GM12878 (cell line): Measurements from ENCODE around the gene GTF2F2. TPM values are rescaled to one million over a fixed set of nuclear protein-coding genes. Genes with fewer than 3 reads are reported as not detected.

Source experiments
- ATAC-seq: fragments of 200-7000 bp; cut with Tn5 transposase; 3 replicates; pipeline ENCODE4 v1.9.1; 2020; ENCODE audit warnings: mild to moderate bottlenecking, moderate library complexity
- BruUV-seq: library from RNA; stranded (reverse); fragments of 400-500 nt; replicated peaks from 2 replicates; lab custom pipeline; 2021; lab: Mats Ljungman, UMichigan
- CTCF ChIA-PET: fragments of 300-600 bp; sonication (Branson Sonifier 250); formaldehyde crosslinking; extraction: SDS; loops from one replicate; lab custom pipeline; 2021; ENCODE audit warnings: inconsistent platforms; lab: Yijun Ruan, JAX
- POLR2A ChIA-PET: fragments of 350-600 bp; formaldehyde crosslinking; extraction: SDS; loops from one replicate; lab custom pipeline; 2021; ENCODE audit warnings: inconsistent platforms; lab: Charles Lee
- RAD21 ChIA-PET: fragments of 300-600 bp; sonication (Branson Sonifier 250); formaldehyde crosslinking; loops from one replicate; lab custom pipeline; 2023; ENCODE audit warnings: antibody characterized with exemption; ENCODE audit not compliant: unreplicated experiment; lab: Charles Lee
- SMC1A ChIA-PET: fragments of 300-600 bp; sonication (Branson Sonifier 250); formaldehyde crosslinking; loops from one replicate; lab custom pipeline; 2023; ENCODE audit not compliant: unreplicated experiment, uncharacterized antibody; lab: Charles Lee
- DNase-seq: peaks from one replicate; pipeline ENCODE4 v3.0.0-alpha.2; 2011; ENCODE audit warnings: low read depth, low spot score
- FAIRE-seq: peaks from 3 replicates; lab custom pipeline; 2011; peaks lifted over from hg19 to GRCh38; lab: Jason Lieb, UNC
- H2AFZ ChIP-seq: 2 replicates; pipeline ENCODE4 v1.6.0; 2011; ENCODE audit warnings: low read depth, low read length, control low read depth; ENCODE audit not compliant: control insufficient read depth
- H3K27ac ChIP-seq: 2 replicates; pipeline ENCODE4 v1.5.1; 2011; ENCODE audit warnings: control low read depth; ENCODE audit not compliant: control insufficient read depth, insufficient read depth
- H3K27me3 ChIP-seq, 2 experiments: replicated peaks in 1 of 2; 2 replicates each; pipeline versions ENCODE4 v1.6.0 to v1.6.1; 2011; ENCODE audit warnings: low read length in 1 of 2; ENCODE audit not compliant: control insufficient read depth in 2 of 2, insufficient read depth in 2 of 2
- H3K36me3 ChIP-seq, 2 experiments: 2 replicates each; pipeline ENCODE4 v1.5.1; 2011; ENCODE audit warnings: low read length in 1 of 2; ENCODE audit not compliant: control insufficient read depth in 2 of 2, insufficient read depth in 2 of 2
- H3K4me1 ChIP-seq: 2 replicates; pipeline ENCODE4 v1.6.1; 2011; ENCODE audit warnings: mild to moderate bottlenecking, low read length, moderate library complexity, mixed read lengths; ENCODE audit not compliant: control insufficient read depth, insufficient read depth
- H3K4me2 ChIP-seq: 2 replicates; pipeline ENCODE4 v1.6.0; 2011; ENCODE audit warnings: control low read depth; ENCODE audit not compliant: control insufficient read depth, insufficient read depth
- H3K4me3 ChIP-seq: fragments of 200-600 bp; sonication (generic); 2 replicates; pipeline ENCODE4 v1.5.1; 2016
- H3K79me2 ChIP-seq: 2 replicates; pipeline ENCODE4 v1.6.0; 2011; ENCODE audit warnings: low read length; ENCODE audit not compliant: control insufficient read depth, insufficient read depth
- H3K9ac ChIP-seq: 2 replicates; pipeline ENCODE4 v1.8.0; 2011; ENCODE audit warnings: low read length, control low read depth, mixed read lengths; ENCODE audit not compliant: control insufficient read depth, insufficient read depth
- H3K9me3 ChIP-seq: replicated peaks from 3 replicates; pipeline ENCODE4 v1.5.1; 2011; ENCODE audit warnings: mild to moderate bottlenecking, low read length; ENCODE audit not compliant: control insufficient read depth, insufficient read depth
- H4K20me1 ChIP-seq: 2 replicates; pipeline ENCODE4 v1.6.0; 2011; ENCODE audit not compliant: control insufficient read depth, insufficient read depth
- CEBPB ChIP-seq, 2 experiments: fragments of 150-350 bp in 1 of 2; IDR thresholded peaks; 2 replicates each; pipeline ENCODE4 v1.6.1; 2012 to 2014; ENCODE audit warnings: low read depth in 2 of 2, low read length in 2 of 2, borderline replicate concordance in 1 of 2, inconsistent platforms in 1 of 2
- NRF1 ChIP-seq: conservative IDR thresholded peaks from 2 replicates; pipeline ENCODE4 v1.6.1; 2011; ENCODE audit warnings: mild to moderate bottlenecking, low read depth, low read length, improper control_type of control experiment
- RCOR1 ChIP-seq: conservative IDR thresholded peaks from 2 replicates; pipeline ENCODE4 v1.6.1; 2012; ENCODE audit warnings: low read depth, low read length, improper control_type of control experiment
- SMAD1 ChIP-seq: fragments of 450-650 bp; IDR thresholded peaks from 2 replicates; pipeline ENCODE4 v1.6.1; 2018; ENCODE audit warnings: mild to moderate bottlenecking, low read depth; ENCODE audit not compliant: partially characterized antibody
- TCF7 ChIP-seq: IDR thresholded peaks from 2 replicates; pipeline ENCODE4 v1.6.1; 2014; ENCODE audit warnings: antibody characterized with exemption, borderline replicate concordance
- WGBS: methylation state at CpG from one replicate; pipeline ENCODE4 v1.1.6; 2016; ENCODE audit warnings: low lambda C conversion rate; ENCODE audit not compliant: insufficient replicate concordance, insufficient coverage; ENCODE audit errors: missing lambda C conversion rate; 5-methylcytosine and 5-hydroxymethylcytosine counted together
- in situ Hi-C: fragments of 300-500 bp; cut with MboI; formaldehyde crosslinking; loops from 9 replicates; pipeline ENCODE4 v1.14.3; 2018; ENCODE audit warnings: mixed read lengths
- intact Hi-C: fragments of 100-400 bp; cut with micrococcal nuclease; formaldehyde crosslinking; loops from one replicate; pipeline ENCODE4 v1.14.2; 2022; ENCODE audit not compliant: unreplicated experiment
- polyA plus RNA-seq, 11 experiments: library from polyadenylated mRNA; depleted of rRNA in 4 of 11; unstranded in 6 of 11; stranded (reverse) in 5 of 11; fragments of >200 nt; fragmentation: Nextera tagmentation in 4 of 11; fragmentation: Illumina TruSeq in 1 of 11; extraction: Ambion mirVana in 4 of 11; extraction: Trizol in 1 of 11; gene quantifications; 1 replicate in 1 of 11; 2 replicates in 10 of 11; pipeline versions ENCODE4 v1.2.1 to v1.2.3, GENCODE V29; 2011 to 2016; ENCODE audit warnings: inconsistent platforms in 2 of 11, missing spikeins in 2 of 11, low read depth in 1 of 11
- total RNA-seq, 4 experiments: library from RNA; depleted of rRNA in 3 of 4; stranded (reverse); fragments of >200 nt in 3 of 4; fragmentation: Illumina TruSeq in 1 of 4; extraction: Trizol in 1 of 4; gene quantifications; 2 replicates each; pipeline versions ENCODE4 v1.2.1 to v1.2.3, GENCODE V29; 2013 to 2021
- TF ChIP-seq, protein P1 (sequence below): fragments of 450-650 bp; IDR thresholded peaks from 2 replicates; pipeline ENCODE4 v1.6.1; 2017; ENCODE audit warnings: mild to moderate bottlenecking
- TF ChIP-seq, protein P2 (sequence below): IDR thresholded peaks from 2 replicates; pipeline ENCODE4 v1.6.1; 2012; ENCODE audit warnings: low read length, inconsistent platforms

The GTF2F2 gene
- total and polyA plus RNA-seq, 10 of the 15 experiments (the other 5 are each of a cell fraction or from before 2014, with no cell fraction given), result 14.5 to 30.8 (median 22.6) TPM

DNA sequence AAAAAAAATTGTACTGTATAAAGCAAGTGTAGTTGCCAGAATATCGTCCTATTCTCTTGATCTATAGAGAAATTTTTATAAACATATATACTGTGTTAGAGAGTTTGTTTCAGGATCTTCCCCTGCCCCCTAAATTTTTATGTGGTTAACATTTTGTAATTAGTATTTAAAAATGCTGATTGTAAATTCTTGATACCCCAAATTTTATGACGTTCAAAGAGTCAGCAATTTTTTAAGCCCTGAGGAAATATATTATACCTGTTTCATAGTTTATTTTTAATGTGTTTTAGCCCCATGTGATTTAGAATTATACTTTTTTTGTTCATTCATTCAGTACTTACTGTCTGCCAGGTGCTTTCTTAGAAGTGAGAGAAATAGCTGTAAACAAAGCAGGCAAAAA lies 87.8 kb downstream of the GTF2F2 start:
- no peak for DNase-seq
- in situ Hi-C loops, result no loop called here
- Histone ChIP-seq H3K9ac (no peak overlapping the region), H3K4me2 (no peak overlapping the region), H3K4me1 (peaks cover 3% of the 10 kb centered on the region; the same call in 1 of the 2 replicates), H3K27ac (no peak overlapping the region), H3K9me3 (no peaks in the 10 kb centered on the region; the same call in 2 of the 3 replicates), H3K79me2 (no peaks in the 10 kb centered on the region; the same call in 1 of the 2 replicates), H3K27me3 (no peaks in the 10 kb centered on the region), H3K36me3 (peaks cover 2 to 6% of the 10 kb centered on the region in 2 experiments; a peak in 3 of 4 replicates), H4K20me1 (no peaks in the 10 kb centered on the region), H2AFZ (no peak overlapping the region), H3K4me3 (no peak overlapping the region)
- 95% methylated on average over 2 of the region's 2 CpGs for whole genome bisulfite sequencing
- no peak for FAIRE-seq
- SMC1A ChIA-PET, result interaction anchor here (1.7 kb wide), 1 partner anchor 9 kb away, joined by 6 read pairs; no protein-coding TSS in a partner anchor
- CTCF ChIA-PET, result interaction anchor here (0.6 to 1.7 kb wide), 3 partner anchors 9 to 73 kb away, joined by 3 to 7 read pairs (median 3); no protein-coding TSS in a partner anchor
- POLR2A ChIA-PET, result interaction anchor here (0.7 kb wide), 1 partner anchor 11 kb away, joined by 3 read pairs; no protein-coding TSS in a partner anchor
- no TSS peak for BruUV-seq
- intact Hi-C loops, result no loop called here
- no peak for ATAC-seq
- RAD21 ChIA-PET, result interaction anchor here (0.8 to 1.1 kb wide), 2 partner anchors 11 to 90 kb away, joined by 3 read pairs; no protein-coding TSS in a partner anchor
- TF ChIP-seq RCOR1 (no peak), NRF1 (no peak), CEBPB (IDR thresholded peaks at IDR 0.05; ENCODE audit: borderline replicate concordance in 1 of 2, low read depth in 2 of 2, low read length in 2 of 2) (no peak), SMAD1 (no peak), TCF7 (no peak)
- TF ChIP-seq, protein P1, sequence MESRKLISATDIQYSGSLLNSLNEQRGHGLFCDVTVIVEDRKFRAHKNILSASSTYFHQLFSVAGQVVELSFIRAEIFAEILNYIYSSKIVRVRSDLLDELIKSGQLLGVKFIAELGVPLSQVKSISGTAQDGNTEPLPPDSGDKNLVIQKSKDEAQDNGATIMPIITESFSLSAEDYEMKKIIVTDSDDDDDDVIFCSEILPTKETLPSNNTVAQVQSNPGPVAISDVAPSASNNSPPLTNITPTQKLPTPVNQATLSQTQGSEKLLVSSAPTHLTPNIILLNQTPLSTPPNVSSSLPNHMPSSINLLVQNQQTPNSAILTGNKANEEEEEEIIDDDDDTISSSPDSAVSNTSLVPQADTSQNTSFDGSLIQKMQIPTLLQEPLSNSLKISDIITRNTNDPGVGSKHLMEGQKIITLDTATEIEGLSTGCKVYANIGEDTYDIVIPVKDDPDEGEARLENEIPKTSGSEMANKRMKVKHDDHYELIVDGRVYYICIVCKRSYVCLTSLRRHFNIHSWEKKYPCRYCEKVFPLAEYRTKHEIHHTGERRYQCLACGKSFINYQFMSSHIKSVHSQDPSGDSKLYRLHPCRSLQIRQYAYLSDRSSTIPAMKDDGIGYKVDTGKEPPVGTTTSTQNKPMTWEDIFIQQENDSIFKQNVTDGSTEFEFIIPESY, result no peak
- TF ChIP-seq, protein P2, sequence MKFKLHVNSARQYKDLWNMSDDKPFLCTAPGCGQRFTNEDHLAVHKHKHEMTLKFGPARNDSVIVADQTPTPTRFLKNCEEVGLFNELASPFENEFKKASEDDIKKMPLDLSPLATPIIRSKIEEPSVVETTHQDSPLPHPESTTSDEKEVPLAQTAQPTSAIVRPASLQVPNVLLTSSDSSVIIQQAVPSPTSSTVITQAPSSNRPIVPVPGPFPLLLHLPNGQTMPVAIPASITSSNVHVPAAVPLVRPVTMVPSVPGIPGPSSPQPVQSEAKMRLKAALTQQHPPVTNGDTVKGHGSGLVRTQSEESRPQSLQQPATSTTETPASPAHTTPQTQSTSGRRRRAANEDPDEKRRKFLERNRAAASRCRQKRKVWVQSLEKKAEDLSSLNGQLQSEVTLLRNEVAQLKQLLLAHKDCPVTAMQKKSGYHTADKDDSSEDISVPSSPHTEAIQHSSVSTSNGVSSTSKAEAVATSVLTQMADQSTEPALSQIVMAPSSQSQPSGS, result no peak
